ENCODE results near the gene ZFAND6. TPM values are rescaled to one million over a fixed set of nuclear protein-coding genes. Genes with fewer than 3 reads are reported as not detected.

Gene ZFAND6
- total RNA-seq, 1 donor from 2014 or later: 101 TPM

GRCh38 chr15:80090879-80091503 is 31.5 kb downstream of the ZFAND6 start:
- intact Hi-C loops (cut with micrococcal nuclease): no loop called here
- H3K9me3 Mint-ChIP-seq: no peaks in the 10 kb centered on the region
- ChIA-PET CTCF (interaction anchor here (1.5 kb wide), 1 partner anchor 22 kb away, joined by 3 read pairs; no protein-coding TSS in a partner anchor), POLR2A (interaction anchor here (0.6 kb wide), 1 partner anchor 11 kb away, joined by 6 read pairs; no protein-coding TSS in a partner anchor)
- H3K4me3 Mint-ChIP-seq: no peak overlapping the region
- peak overlapping the region; percentile 31 for H3K27ac Mint-ChIP-seq
- peaks cover 30% of the 10 kb centered on the region for H3K36me3 Mint-ChIP-seq (ENCODE audit: low read depth)
- H3K27me3 Mint-ChIP-seq: no peaks in the 10 kb centered on the region
- DNase-seq (no peak), ATAC-seq (ENCODE audit: low read depth) (no peak)
- no peak for TF ChIP-seq CTCF (IDR thresholded peaks at IDR 0.05)
- H3K4me1 Mint-ChIP-seq: peaks cover 65% of the 10 kb centered on the region

- intact Hi-C loops (cut with micrococcal nuclease): no loop called here
- no peak for ATAC-seq (ENCODE audit: low read depth)
- H3K4me3 Mint-ChIP-seq: no peak overlapping the region
- TF ChIP-seq CTCF (IDR thresholded peaks at IDR 0.05): no peak
- peaks cover 56% of the 10 kb centered on the region for H3K4me1 Mint-ChIP-seq
- peaks cover 22% of the 10 kb centered on the region for H3K36me3 Mint-ChIP-seq (ENCODE audit: low read depth)
- no peaks in the 10 kb centered on the region for H3K27me3 Mint-ChIP-seq
- DNase-seq: no peak
- H3K9me3 Mint-ChIP-seq: no peaks in the 10 kb centered on the region
- H3K27ac Mint-ChIP-seq: no peak overlapping the region
- POLR2A ChIA-PET: no interaction called here
- CTCF ChIA-PET: no interaction called here
These were observed 34.5 kb downstream of the ZFAND6 start for GRCh38 chr15:80093854-80094418.

- intact Hi-C loops (cut with micrococcal nuclease): loop anchor here (5.0 kb wide), 1 partner anchor 33 kb away; no protein-coding TSS in a partner anchor
- TF ChIP-seq CTCF (IDR thresholded peaks at IDR 0.05): no peak
These were observed 36.0 kb downstream of the ZFAND6 start for GRCh38 chr15:80095511-80095910.

GRCh38 chr15:80095969-80096368 is 36.5 kb downstream of the ZFAND6 start:
- Mint-ChIP-seq H3K4me1 (peaks cover 59% of the 10 kb centered on the region), H3K9me3 (no peaks in the 10 kb centered on the region)

More at GRCh38 chr15:80095511-80095910, 36.0 kb downstream of the ZFAND6 start:
- Mint-ChIP-seq H3K4me1 (peaks cover 59% of the 10 kb centered on the region), H3K9me3 (no peaks in the 10 kb centered on the region), H3K27me3 (no peaks in the 10 kb centered on the region), H3K27ac (no peak overlapping the region), H3K4me3 (no peak overlapping the region), H3K36me3 (ENCODE audit: low read depth) (peaks cover 14% of the 10 kb centered on the region)
- ChIA-PET CTCF (interaction anchor here (1.1 kb wide), 1 partner anchor 11 kb away, joined by 3 read pairs; no protein-coding TSS in a partner anchor), POLR2A (no interaction called here)
- DNase-seq: no peak
- no peak for ATAC-seq (ENCODE audit: low read depth)

More at GRCh38 chr15:80095969-80096368, 36.5 kb downstream of the ZFAND6 start:
- intact Hi-C loops (cut with micrococcal nuclease): loop anchor here (5.0 kb wide), 1 partner anchor 34 kb away; no protein-coding TSS in a partner anchor
- H3K27me3 Mint-ChIP-seq: no peaks in the 10 kb centered on the region
- no peak overlapping the region for H3K4me3 Mint-ChIP-seq
- no peak for TF ChIP-seq CTCF (IDR thresholded peaks at IDR 0.05)
- ChIA-PET CTCF (interaction anchor here (1.1 kb wide), 1 partner anchor 12 kb away, joined by 3 read pairs; no protein-coding TSS in a partner anchor), POLR2A (no interaction called here)
- peaks cover 15% of the 10 kb centered on the region for H3K36me3 Mint-ChIP-seq (ENCODE audit: low read depth)
- DNase-seq: no peak
- H3K27ac Mint-ChIP-seq: no peak overlapping the region
- ATAC-seq (ENCODE audit: low read depth): no peak
